Right ventricle myocardium inferior (tissue), 1 donor: ENCODE data around the gene MEIOSIN. TPM values are rescaled to one million over a fixed set of nuclear protein-coding genes. Genes with fewer than 3 reads are reported as not detected.
"Not testable (repeated sequence)": the region's sequence is repeated elsewhere in the genome, so short reads cannot be mapped to it uniquely, and the experiment has no call there.

Experiments used
- ATAC-seq: fragments of 200-7000 bp; cut with Tn5 transposase; one replicate; pipeline ENCODE4 v1.9.1; 2020; ENCODE audit warnings: mild to moderate bottlenecking, moderate library complexity
- DNase-seq: peaks from one replicate; pipeline ENCODE4 v3.0.0; 2021; ENCODE audit errors: missing footprints
- intact Hi-C: fragments of 100-400 bp; cut with DNase I; formaldehyde crosslinking; loops from one replicate; pipeline ENCODE4 v1.11.0; 2022
- long read RNA-seq: library from polyadenylated mRNA; unstranded; transcript quantifications from one replicate; pipeline ENCODE4 v2.0.0, GENCODE V29; 2021
- total RNA-seq: library from RNA; stranded (reverse); fragmentation: NEBNext Ultra II Directional; extraction: Animal tissue kit (Norgen Biotek cat#: 25700); gene quantifications from one replicate; pipeline ENCODE4 v1.2.1, GENCODE V29; 2021
- donor health status: DM: no; HTN: yes; CAD: no; lungs with severe emphysema.

The MEIOSIN gene, protein sequence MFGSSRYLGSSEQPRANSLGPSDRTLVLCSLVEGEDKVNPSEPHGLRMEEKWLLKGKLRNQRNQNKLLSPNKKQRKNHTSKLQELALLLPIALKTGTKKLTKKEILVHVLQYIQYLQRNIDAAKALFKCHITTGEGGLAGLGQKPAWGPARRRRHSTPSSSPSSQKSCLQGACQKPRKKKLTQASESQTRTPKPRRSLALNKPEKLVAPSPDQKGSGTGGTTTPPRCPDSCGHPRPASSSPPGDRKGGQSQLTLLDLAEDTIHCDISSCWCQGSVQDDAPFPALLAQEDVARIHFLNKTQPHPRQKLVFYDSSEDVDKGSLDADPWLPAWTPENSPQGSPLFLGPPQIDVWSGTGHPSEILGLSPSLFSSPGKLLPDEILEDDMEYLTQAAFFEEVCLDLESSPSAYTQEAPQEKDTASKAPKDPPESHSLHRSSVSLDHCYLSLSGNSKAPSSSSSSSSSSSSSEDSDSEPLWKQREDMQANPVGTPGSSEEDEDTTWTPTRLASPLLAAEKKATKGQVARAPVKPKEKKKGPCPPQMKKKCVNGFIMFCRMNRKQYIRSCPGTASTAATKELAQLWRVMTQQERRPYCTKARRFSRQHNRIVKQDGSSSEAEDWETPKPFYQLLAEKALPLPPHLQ
- total RNA-seq, result not detected
- long read RNA-seq, result 0 reads

DNA sequence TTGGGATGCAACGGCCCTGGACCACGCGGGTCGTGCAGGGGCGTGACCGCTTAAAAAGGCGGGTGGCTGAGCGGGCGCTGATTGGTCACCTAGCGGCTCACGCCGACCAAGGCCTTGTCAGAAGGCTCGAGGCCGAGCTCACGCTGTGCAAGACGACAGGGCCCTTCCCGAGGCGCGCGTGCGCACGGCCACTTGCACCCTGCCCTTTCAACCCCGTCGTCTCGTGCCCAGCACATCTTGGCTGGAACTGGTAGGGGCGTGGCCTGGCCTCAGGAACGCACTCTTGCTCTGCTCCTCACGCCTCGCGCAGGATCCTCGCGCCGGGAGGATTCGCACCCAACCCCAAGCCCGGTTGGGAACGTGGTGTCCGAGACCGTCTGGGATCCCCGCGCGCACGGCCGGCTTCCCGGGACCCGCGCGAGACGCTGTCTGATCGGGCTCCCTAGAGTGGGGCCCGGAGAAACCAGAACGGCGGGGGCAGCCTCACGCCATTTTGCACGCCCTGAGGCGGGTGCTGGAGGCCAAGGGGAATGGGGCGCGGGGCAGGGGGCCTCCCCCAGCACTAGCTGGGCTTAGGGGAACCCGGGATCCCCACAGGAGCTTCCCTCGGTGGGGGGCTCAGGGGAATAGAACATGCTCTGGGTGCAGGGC lies at the start of gene MEIOSIN:
Gene MEIOSIN, plus strand, starts transcription at position 280 of the 651 bp plus-strand sequence. CDS start 1,938 bp downstream, outside the sequence.
- DNase-seq (no peak), ATAC-seq (no peak)
- intact Hi-C loops, result no loop called here

DNA sequence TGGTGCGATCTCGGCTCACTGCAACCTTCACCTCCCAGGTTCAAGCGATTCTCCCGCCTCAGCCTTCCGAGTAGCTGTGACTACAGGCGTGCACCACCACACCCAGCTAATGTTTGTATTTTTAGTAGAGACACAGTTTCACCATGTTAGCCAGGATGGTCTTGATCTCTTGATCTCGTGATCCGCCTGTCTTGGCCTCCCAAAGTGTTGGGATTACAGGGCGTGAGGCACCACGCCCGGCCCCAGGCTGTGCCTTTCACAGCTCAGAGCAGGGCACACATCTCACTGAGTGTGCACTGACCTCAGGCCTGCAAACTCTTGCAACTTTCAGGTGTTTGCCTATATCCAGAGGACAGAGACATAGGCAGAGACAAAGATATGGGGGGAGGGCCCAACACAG lies 48.2 kb upstream of the MEIOSIN start:
- peak; percentile 13 for DNase-seq
- ATAC-seq, intact Hi-C loops: not testable (repeated sequence)

DNA sequence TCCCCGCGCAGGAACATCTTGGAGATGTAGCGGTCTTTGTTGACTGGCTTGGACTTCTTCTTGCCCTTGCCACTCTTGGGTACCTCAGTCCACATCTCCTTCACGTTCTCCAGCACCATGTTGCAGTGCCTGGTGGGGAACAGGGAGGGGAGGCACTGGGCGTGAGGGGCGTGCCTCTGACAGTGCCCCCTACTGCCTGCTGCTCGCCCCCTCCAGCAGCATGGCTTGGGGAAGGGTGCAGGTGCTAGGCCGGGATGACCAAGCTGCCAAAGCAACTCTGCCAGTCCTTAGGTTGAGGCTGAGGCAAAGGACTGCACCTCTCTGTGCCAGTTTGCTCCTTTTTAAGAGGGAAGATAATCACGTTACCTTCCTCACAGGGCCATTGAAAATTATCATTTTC lies 45.6 kb upstream of the MEIOSIN start:
- intact Hi-C loops, result no loop called here
- ATAC-seq, result no peak

DNA sequence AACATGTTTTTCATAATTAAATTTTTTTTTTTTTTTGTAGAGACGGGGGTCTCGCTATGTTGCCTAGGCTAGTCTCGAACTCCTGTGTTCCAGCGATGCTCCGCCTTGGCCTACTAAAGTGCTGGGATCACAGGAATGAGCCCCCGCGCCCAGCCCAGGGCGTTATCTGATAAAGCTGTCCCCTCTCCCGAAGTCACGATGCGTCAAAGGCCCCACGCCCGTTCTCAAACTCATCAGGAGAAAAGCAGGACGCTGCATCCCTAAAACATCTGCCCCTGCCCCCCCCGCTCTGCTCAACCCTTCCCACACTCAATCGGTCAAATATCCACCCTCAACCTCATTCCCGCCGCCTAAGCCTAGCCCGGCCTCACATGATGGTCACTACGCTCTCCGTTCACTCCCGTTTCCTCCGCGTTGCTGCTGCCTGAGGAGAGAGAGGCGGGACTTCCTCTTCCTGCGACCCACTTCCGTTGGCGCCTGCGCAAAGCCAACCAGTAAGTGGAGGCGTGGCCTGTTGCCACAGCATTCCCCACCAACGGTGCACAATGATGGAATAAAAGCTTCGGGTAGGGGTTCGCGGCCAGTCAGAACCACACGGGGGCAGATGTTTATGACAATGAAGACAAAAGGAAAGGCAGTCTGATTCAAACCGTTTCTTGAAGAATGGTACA lies 41.6 kb upstream of the MEIOSIN start, which contains the start of gene SNRPD2:
Gene SNRPD2, minus strand, starts transcription at position 438 of the 671 bp plus-strand sequence. Its CDS starts 65 bp downstream, at position 373.
- intact Hi-C loops, result loop anchor here (2.0 kb wide), 2 partner anchors 25 to 75 kb away; no protein-coding TSS in a partner anchor
- ATAC-seq, result peak; percentile 85
- peak; percentile 95 for DNase-seq

More for the DNA sequence above, 45.6 kb upstream of the MEIOSIN start:
- peak; percentile 8 for DNase-seq

DNA sequence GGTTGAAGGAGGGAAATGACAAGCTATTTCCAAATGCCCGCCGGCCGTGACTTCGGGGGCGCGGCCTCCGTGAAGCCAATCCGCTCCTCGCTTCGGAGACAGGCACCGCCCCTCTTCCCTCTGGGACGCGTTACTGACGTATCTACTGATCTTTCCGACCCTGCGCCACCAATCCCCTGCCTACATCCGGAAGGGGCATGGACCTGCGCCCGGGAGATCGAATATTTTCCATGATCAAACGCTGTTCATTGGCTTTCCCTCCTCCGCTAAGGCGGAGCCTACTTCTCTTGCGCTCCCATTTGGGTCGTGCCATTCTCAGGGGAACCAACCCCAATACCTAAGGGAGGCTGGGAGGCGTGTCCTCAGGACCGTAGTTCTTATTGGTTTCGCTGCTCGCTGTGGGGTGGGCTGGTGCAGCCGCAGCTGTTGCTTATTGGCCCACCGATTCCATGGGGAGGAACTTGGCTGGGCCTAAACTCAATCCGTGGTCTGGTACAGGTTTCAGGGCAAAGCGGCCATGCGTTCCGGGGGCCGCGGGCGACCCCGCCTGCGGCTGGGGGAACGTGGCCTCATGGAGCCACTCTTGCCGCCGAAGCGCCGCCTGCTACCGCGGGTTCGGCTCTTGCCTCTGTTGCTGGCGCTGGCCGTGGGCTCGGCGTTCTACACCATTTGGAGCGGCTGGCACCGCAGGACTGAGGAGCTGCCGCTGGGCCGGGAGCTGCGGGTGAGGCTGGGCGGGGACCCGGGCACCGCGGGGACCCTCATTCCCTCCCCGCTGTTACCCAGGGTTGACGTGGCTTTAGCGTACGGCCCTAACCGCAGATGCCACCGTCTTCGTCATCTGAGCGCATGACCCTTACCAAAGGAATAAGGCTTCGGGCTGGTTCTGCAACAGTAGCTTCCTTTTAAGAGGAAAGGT lies 40.8 kb upstream of the MEIOSIN start, which contains the start of gene QPCTL:
Gene QPCTL, plus strand, starts transcription at position 480 of the 919 bp plus-strand sequence. Its CDS starts 38 bp downstream, at position 518.
- peak; percentile 95 for ATAC-seq
- DNase-seq, result peak; percentile 97
- intact Hi-C loops, result loop anchor here (2.0 kb wide), 2 partner anchors 24 to 74 kb away; no protein-coding TSS in a partner anchor

DNA sequence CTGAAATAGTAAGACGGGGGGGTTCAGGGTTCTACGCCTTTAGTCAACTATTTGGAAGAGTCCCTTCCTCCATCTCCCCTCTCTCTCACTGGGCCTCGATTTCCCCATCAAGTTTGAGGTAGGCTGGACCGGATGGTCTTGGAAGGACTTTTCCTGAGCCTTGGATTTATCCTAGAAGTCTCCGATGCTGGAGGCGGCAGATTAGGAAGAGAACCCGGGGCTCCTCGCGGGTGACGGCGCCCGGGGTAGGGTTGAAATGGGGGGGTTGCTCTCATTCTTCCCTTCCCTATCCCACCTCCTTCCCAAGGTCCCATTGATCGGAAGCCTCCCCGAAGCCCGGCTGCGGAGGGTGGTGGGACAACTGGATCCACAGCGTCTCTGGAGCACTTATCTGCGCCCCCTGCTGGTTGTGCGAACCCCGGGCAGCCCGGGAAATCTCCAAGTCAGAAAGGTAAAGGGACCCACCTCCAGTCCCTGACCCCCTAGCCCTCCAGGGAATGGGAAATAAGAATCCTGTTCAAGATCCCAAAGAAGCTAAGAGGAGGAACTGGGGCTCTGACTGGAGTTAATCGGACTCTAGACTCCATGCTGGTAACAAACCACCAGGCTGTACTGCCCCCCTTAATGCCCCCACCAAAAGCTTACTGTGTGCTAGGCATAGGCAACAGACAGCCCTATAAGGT lies 40.0 kb upstream of the MEIOSIN start:
- intact Hi-C loops, result loop anchor here (2.0 kb wide), 2 partner anchors 24 to 74 kb away; no protein-coding TSS in a partner anchor
- ATAC-seq (peak; percentile 29), DNase-seq (peak; percentile 91)

DNA sequence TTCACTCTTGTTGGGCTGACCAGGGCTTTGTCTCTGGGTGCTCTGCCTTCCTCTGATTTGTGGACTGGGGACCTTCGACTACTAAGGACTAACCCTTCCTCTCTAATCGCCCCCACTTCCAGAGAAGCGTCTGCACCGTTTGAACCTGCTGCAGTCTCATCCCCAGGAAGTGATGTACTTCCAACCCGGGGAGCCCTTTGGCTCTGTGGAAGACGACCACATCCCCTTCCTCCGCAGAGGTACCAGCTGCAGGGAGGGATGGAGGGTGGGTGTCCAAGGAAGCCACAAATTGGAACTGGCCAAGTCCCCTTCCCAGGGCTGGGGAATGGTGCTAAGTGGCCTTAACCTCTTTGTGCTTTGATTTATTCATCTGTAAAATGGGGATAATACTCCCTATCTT lies 31.6 kb upstream of the MEIOSIN start:
- ATAC-seq (no peak), DNase-seq (peak; percentile 20)
- intact Hi-C loops, result no loop called here

DNA sequence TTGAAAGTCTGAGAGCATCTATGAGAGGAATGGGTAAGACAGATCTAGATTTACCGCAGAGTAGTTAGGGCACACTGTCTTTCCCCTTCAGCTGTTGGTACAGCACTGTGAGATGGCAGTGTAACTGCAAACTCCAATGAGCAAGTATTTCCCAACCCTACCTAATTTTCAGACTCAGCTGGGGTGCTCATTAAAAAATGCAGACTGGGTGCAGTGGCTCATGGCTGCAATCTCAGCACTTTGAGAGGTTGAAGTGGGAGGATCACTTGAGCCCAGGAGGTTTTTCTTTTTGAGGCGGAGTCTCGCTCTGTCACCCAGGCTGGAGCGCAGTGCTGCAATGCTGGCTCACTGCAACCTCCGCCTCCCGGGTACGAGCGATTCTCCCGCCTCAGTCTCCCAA lies 28.1 kb upstream of the MEIOSIN start:
- ATAC-seq, result no peak
- intact Hi-C loops, result no loop called here
- peak; percentile 37 for DNase-seq

DNA sequence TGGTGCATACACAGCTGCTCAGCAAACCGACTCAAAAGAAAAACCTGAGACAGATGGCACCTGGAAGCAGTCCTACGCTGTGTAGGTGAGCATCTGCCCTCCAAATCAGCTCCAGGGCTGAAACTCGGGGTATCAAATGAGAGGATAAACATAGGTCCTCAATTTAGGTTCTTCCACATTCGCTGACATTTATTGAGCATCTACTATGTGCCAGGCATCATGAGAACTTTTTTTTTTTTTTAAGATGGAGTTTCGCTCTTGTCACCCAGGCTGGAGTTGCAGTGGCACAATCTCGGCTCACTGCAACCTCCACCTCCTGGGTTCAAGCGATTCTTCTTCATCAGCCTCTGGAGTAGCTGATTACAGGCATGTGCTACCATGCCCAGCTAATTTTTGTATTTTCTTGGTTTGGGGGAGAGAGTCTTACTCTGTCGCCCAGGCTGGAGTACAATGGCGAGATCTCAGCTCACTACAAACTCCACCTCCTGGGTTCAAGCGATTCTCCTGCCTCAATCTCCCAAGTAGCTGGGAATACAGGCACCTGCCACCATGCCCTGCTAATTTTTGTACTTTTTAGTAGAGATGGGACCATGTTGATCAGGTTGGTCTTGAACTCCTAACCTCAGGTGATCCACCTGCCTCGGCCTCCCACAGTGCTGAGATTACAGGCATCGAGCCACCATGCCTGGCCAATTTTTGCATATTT lies 27.4 kb upstream of the MEIOSIN start:
- intact Hi-C loops, result no loop called here
- ATAC-seq, result no peak

DNA sequence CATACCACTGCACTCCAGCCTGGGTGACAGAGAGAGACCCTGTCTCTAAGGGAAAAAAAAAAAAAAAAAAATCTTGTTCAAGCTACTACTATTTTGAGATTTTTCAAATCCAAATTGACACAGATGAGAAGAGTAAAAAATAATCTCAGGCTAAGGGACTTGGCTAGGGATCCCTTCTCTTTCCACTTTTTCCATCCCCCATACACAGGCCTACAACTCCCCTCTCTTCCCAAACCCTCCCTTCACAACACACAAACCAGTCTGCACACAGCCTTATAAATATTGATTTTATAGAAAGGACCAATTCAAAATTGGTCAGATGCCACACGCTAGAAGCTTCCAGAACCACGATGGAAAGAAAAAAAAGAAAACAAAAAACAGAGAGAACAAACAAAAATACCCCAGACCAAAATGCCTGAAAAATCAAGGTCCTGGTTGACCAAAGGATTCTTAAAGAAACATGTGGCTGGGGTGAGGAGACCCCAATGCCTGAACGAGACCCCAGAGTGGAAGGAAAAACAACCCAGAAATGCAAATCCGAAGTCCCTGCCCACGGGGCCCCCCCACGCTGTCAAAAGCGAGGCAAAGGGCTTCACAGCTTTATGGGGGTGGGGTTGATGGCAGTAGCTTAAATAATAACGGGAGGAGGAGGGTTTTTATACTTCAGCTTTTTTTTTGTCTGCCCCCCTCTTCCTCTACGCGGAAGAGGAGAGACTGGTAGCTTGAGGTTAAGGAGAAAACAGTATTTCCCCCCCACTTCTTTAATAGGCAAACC lies 22.7 kb upstream of the MEIOSIN start:
- intact Hi-C loops, result no loop called here
- ATAC-seq (no peak), DNase-seq (no peak)

More for the DNA sequence above, 27.4 kb upstream of the MEIOSIN start:
- DNase-seq, result no peak

DNA sequence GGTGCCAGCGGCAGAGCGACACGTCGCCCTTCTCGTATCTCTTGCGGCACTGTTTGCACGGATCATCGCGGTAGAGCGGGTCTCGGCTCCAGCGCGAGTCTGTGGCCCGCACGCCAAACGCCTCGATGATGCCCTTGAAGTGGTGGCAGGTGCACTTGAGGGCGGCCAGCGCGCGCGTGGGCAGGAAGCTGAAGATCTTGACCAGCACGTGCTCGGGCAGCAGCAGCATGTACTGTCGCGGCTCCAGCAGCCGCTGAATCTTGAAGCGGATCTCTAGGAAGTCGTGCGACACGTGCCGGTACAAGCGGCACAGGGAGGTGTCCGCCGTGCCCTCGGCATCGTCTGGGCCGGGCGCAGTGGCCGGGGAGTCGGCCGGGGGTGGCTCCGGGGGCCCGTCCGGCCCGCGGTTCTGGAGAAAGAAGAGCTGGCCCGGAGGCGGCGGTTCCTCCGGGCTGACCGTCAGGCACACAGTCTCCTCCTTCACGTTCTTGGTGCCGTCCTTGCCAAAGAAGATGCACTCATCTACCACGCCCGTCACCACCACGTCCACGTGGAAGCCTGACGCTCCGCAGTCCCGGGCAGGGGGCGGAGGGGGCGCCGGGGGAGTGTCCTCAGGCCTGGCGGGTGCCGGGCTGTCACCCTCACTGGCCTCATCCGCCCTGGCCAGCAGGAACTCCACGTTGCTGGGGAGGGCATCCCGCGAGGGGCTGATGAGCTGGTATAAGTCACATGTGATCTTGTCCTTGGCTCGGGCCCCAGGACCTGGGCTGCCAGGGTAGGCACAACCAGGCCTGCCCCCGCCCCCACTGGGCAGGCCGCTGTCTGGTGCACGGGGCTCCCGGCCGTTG lies 21.2 kb upstream of the MEIOSIN start:
- intact Hi-C loops, result no loop called here
- ATAC-seq (no peak), DNase-seq (peak; percentile 62)

DNA sequence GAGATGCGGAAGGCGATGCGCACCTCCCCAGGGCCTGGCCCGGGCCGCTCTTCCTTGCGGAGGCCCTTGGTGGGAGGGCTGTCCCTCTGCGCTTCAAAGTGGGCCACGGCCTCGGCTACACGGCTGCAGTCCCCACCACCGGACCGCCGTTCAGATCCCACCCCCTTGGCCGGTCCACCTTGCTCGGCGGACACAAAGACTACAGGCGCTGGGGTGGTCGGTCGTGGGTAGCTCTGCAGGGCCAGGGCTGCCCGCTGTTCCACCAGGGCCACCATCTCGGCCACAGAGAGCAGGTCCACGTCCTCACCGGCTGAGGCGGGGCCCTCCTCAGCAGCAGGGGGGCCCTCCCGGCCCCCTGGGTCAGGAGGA lies 20.6 kb upstream of the MEIOSIN start:
- DNase-seq, result no peak
- intact Hi-C loops, result no loop called here
- ATAC-seq, result no peak

DNA sequence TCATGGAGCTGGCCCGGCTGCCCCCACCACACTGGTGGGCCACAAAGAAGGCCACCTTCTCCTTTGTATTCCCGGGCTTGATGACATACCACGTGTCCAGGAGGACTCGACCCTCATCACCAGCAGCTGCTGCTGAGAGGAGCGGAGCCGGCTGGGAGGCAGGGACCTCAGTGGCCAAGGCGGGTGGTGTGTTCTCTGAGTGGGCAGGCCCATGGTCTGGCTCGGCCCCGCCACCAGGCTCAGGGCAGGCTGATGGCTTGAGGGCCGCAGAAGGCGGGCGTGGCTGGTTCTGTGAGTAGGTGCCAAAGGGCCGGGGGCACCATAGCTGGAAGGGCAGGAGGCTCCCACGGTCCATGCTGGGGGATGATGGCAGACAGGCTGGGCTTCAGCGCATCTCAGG lies 20.1 kb upstream of the MEIOSIN start:
- DNase-seq (no peak), ATAC-seq (no peak)
- intact Hi-C loops, result no loop called here

DNA sequence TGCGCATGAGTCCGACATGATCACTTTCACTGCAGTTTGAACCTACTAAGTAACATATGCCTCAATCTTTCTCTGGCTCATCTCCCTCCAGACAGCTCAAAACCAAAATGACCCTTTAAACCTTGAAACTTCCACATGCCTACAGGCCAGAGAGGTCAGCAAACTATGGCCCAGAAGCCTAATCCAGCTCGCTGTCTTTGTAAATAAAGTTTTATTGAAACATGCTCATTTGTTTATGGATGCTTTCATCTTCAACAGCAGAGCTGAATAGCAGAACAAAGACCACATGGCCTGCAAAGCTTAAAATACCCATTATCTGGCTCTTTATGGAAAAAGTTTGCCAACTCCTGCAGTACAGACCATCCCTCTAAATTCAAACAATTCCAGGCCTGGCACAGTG lies 18.1 kb upstream of the MEIOSIN start:
- no peak for DNase-seq
- ATAC-seq, result no peak
- intact Hi-C loops, result no loop called here
